ENCODE data around the gene SERPING1.

The SERPING1 gene

DNA sequence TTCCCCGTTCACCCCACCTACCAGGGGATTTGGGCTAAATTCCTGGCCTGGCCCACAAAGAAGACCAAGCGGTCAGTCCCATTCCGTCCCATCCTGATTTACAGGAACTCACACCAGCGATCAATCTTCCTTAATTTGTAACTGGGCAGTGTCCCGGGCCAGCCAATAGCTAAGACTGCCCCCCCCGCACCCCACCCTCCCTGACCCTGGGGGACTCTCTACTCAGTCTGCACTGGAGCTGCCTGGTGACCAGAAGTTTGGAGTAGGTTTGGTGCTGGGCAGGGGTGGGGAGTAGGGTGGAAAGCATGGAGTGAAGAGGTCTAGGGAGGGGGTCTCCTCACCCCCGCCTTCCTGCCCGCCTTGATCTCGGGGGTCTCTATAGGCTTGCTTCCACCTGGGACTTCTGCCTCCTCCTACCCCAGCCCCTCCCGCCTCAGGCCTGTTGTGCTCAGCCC, at the start of gene SERPING1:
SERPING1 (plus strand) TSS at position 225 of the 455 bp plus-strand sequence. CDS start 586 bp downstream, outside the sequence.
- no peak for DNase-seq

DNA sequence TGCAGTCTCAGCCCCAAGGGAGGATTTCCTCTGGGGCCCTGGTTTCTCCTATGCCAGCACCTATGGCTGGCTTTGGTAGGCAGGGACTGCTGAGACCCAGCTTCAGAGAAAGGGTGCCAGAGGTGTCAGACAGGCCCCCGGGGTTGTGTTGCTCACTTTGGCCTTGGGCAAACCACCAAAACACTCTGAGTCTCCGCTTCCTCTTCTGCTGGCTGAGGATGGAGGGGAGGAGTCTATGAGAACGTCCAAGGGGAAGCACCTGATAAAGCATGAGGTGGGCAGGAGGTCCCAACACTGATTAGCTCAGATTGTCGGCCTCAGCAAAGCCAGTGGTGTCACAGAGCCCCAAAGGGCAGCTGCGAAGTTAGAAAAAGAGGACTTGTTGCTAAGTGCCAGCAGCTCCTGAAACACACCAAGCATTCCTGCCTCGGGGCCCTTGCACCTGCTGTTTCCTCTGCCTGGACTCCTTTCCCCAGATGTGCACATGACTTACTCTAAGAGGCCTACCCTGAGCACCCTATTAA, 49.6 kb upstream of the SERPING1 start:
- no peak for DNase-seq

DNA sequence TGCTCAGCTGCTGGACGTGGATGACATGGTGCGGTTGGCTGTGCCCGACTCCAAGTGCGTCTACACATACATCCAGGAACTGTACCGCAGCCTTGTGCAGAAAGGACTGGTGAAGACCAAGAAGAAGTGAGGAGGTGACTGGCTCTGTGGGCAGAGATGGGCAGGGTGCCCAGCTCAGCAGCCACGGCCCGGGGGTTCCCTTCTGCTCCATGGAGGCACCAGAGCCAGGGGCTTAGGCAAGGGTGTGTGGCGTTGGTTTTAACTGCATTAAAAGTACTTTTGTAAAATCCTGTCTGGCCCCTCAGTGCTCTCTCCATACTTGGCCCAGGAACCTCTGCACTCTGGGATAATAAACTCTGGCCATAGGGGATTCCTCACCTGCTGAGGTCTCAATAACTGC, 47.5 kb upstream of the SERPING1 start:
- no peak for DNase-seq

DNA sequence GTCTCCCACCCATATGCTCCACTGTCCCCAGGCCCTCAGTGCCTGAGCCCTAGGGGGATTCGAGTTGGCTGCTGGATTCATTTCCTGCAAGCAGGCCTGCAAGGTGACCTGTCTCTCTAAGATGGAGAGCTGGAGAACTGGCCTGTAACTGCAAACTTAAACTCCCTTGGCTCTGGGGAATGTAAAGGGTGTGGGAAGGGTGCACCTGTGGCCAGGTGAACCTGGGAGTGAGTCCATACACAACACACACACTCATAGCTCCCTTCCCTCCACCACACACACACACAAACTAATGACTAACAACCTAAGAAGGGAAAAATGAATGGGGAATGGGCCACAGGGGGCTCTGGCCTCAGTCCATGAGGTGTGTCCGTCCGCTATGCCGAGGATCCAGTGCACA, 45.5 kb upstream of the SERPING1 start:
- DNase-seq: no peak

DNA sequence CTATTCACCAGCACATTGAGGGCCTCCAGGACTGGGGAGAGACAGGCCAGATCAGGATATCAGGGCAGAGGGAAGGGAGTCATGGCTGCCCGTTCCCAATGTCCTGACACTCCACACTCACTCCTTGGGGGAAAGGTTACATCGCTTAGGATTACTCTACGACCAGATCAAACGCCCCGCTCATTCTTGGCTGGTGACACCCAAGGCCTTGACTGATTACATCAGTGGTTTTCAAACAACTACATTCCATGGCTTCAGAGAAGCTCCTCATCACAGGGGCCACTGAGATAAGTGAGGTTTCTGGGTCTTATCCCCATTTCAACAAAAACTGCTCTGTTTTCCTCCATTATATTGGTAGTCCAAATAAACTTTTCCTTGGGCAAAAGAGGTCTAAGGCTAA, 45.0 kb upstream of the SERPING1 start:
- no peak for DNase-seq

DNA sequence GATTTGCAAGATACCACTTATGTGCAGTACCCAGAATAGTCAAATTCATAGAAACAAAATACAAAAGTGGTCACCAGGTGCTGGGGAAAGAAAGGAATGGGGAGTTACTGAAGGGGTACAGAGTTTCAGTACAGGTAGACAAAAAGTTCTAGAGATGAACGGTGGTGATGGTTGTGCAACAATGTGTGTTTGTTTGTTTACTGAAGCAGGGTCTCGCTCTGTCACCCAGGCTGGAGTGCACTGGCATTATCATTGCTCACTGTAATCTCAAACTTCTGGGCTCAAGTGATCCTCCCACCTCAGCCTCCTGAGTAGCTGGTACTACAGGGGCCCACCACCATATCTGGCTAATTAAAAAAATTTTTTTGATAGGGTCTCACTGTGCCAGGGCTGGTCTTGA, 42.1 kb upstream of the SERPING1 start:
- DNase-seq: no peak

DNA sequence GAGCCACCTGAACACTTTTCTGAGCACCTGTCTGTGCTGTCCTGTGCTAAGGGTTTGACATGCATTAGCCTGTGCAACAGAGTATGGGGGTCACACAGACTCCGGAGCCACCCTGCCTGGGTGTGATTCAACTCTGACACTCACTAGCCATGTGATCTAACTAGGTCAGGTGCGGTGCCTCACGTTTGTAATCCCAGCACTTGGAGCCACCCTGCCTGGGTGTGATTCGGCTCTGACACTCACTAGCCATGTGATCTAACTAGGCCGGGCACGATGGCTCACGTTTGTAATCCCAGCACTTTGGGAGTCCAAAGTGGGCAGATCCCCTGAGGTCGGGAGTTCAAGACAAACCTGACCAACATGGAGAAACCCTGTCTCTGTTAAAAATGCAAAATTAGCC, 41.4 kb upstream of the SERPING1 start:
- DNase-seq: no peak

DNA sequence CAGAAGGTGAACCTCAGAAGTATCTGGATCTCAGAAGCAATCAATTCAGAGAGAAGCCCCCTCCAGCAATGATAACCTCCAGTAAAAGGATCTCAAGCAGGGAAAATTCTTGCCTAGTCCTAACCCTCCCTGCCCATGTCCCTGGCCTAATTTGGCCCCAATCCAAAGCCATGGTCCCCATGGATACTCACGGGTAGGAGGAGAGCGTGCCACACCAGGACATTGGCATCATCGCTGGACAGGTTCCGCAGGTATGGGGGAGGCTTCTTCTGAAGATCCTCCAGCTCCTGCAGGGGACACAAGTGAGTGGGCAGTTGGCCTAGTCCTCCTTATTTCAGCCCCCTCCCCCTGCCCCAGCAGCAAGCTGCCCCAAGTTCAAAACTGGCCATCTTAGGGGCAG, 37.3 kb upstream of the SERPING1 start:
- DNase-seq: peak; percentile 0

DNA sequence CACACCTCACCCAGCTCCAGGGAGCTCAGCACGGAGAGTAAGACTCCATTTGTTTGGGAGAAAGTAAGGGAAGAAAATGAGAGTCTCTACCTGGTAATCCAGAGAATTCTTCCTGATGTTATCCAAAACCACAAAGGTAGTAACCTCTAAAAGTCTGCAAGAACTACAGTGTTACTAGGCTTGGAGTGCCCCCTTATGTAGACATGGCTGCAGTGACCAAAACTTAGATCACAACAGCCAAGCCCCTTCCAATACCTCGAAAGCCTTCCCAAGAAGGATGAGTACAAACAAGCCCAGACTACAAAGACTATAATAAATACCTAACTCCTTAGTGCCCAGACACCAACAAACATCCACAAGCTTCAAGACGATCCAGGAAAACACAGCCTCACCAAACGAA, 34.9 kb upstream of the SERPING1 start:
- no peak for DNase-seq

DNA sequence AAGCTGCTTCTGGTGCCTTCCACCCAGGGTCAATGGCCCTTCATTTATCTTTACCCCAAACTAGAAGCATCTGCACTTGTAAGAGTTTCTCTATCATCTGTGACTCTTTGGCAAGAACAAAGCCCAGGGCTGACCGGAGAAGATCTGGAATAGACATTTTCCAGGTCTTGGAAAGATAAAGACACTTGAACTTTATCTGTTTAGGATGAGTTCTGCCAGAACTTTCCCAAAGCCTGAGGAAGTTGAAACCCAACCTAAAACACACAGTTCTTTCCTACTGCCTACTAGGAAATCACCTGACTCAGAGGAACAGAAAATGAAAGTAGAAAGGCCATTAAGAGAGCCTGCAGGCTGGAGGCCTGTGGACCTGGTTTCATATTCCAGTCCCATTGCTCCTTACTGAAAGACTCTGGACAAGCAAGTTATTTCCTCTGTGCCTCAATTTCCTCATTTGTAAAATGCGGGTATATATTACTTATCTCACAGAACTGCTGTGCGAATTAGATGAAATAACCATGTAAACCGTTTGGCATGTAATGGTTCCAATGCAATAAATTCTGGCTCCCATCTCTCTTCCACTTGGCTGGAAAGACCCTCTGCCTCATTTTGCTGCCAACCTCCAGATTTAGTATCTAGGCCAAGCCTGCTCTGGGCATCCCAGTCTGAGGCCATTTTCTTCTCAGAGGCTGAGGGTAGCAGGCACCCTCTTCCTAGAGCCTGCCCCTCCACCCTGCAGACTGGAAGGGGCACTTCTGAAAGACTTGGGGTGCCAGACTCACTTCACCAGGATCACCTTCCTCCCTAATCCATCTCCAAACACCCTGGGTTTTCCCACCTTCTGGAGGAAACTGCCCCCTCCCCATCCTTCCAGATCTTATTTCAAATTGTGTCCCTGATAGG, 31.2 kb upstream of the SERPING1 start:
- DNase-seq: peak; percentile 50

DNA sequence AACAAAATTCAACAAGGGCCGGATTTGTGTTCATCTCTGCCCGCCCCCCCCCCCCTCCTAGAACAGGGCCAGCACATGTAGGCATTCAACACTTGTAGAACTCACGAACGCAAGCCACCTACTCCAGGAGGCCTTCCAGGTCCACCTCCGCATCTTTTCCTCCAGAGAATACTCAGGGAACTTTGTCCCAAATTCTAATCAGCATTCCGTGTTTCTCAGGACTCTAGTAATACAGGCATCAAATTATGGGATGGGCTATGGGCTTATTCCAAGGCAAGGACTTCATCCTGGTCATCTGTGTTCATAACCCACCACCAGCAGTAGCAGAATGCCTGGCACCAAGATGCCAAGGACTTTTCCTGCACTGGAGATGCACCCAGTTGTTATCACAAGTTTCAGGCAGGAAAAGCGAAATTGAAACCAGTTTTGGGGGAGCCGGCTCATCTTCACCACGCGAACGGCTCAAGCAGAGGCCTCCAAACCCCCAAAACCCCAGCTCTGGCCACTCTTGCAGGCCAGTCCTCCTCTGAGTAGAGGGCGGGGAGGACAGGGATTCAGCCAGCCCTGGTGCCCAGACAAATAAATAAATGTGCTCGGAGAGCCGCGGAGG, 30.5 kb upstream of the SERPING1 start:
- peak; percentile 0 for DNase-seq

DNA sequence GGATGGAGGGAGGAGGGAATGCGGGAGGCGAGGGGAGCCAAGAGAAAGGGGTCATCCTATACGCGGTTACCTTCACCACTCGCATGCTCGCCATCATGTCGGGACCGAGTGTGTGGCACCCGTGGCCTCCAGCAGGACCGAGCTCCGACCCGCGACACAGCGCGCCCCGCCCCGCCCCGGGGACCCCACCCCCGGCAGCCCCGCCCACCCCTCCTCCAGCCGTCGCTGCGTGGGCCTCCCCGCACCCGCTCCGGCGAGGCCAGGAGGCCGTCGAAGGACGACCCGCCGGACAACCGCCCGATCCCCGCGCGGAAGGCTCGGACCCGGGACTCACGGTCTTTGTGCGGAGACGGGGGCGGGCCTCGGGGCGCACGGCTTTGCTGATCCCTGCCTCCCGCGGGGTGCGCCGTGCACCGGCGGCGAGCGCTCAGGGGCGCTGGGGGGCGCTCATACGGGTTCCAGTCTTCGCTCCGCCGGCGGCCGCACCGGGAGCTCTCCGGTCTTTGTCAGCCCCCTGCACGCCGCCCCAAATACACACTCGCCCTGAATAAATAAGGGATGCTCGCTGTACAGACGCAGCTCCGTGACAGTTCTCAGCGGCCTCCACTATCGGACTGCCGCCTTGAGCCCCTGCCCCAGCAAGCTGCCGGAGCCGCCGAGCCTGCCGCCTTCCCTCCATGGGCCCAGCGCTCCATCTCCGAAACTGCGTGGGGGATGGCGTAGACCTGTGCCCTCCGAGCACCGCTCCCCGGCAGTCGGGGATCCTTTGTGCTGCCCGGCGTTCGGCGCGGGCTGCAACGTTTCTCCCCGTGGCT, 29.8 kb upstream of the SERPING1 start, which contains the start of gene UBE2L6:
UBE2L6 (minus strand) TSS at position 158 of the 815 bp plus-strand sequence; CDS start at position 97, 61 bp downstream.
- DNase-seq: peak; percentile 43

DNA sequence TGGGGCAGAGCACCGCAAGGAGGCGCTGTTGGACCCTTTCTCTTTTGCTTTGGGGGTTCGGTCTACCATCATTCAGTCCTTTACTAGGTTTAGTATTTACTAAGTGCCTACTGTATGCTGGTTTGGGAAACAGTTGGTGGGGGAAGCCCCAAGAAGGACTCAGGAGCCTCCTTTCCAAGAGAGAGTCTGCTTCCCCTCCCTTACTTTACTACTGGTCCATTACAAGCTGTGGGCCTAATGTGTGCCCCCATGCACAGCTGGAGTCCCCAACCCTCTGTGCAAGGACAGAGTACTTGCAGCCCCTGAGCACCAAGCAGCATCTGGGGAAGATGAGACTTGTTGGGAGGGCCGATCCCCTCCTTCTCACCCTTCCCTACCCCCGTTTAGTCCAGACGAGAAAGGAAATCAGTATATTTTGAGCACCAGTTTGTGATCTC, 29.1 kb upstream of the SERPING1 start:
- DNase-seq: no peak

DNA sequence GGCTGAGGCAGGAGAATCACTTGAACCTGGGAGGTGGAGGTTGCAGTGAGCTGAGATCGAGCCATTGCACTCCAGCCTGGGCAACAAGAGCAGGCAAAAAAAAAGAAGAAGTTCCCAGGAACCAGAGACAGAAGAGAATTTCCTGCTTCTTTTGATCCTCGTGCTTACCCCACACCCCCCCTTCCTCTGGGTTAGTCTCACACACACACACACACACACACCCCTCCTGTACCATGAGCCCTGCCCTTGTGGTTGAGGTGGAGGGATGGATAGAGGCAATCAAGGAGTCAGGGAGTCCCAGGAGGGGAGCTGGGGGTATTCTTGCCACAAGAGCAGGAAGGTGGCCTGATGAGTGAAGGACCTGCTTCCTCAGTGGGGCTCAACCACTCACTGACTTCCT, 25.9 kb upstream of the SERPING1 start:
- DNase-seq: no peak

DNA sequence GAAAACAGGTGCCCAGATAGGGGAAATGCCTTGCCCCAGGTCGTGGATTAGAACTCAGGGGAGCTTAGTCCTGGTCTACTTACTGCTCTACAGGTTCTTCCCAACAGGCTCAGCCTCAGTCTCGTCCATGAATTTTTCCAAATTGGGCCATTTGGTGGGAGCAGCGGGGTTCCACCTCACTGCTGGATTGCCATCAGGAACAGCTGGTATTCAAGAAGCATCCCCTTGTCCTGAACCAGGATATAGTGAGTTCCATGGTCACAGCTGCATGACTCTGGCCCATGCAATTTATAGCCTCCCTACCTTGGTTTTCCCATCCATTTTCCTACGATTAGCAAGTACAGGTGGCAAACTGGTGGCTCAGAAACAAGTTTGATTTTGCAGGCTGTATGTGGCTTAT, 23.4 kb upstream of the SERPING1 start:
- no peak for DNase-seq

DNA sequence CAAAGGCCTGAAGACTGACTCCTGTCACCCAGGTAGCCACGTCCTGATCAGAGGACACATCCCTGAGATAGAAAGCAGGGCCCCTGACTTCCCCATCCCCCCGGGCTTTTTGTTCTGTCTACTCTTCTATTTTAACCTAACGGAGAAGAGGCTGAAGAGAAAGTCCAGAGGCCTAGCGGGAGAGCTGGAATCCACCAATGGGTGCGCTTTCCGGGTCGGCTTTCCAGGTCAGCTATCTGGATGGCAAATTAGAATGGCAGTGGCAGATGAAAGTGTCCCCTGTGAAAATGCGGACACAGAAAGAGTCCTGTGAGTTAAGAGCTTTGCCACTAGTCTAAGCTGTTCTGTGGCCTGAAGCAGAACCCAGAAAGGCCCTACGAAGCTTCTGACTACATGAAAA, 13.1 kb upstream of the SERPING1 start:
- DNase-seq: no peak

DNA sequence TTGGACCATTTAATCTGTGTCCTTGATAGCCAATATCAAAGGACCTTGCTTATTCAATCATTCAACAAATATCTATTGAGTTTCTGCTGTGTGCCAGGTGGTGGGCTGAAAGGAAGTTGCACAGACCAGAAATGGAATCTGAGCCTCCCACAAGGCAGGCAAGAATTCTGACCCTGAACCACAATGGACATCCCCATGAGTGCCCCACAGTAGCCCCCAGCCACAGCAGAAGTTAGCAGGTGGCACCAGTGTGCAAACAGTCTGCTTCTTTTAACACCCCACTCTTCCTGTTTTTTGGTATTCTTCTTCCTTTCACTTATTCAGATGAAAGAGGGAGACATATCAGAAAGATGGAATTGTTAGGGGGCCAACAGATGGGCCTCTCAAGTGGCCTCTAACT, 12.2 kb upstream of the SERPING1 start:
- no peak for DNase-seq

DNA sequence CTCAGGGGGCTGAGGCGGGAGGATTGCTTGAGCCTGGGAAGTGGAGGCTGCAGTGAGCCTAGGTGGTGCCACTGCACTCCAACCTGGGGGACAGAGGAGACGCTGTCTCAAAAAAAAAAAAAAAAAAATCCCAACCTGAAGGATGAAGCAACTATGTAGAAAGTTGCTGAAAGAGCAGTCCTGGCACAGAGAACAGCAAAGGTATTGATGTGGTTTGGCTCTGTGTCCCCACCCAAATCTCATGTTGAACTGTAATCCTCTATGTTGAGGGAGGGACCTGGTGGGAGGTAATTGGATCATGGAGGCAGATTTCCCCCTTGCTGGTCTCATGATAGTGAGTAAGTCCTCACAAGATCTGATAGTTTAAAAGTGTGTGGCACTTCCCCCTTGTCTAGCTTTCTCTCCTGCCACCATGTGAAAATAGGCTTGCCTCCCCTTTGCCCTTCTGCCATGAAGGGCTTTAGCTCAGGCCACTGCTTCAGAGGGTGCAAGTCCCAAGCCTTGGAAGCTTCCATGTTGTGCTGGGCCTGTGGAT, 10.7 kb upstream of the SERPING1 start:
- DNase-seq: no peak

DNA sequence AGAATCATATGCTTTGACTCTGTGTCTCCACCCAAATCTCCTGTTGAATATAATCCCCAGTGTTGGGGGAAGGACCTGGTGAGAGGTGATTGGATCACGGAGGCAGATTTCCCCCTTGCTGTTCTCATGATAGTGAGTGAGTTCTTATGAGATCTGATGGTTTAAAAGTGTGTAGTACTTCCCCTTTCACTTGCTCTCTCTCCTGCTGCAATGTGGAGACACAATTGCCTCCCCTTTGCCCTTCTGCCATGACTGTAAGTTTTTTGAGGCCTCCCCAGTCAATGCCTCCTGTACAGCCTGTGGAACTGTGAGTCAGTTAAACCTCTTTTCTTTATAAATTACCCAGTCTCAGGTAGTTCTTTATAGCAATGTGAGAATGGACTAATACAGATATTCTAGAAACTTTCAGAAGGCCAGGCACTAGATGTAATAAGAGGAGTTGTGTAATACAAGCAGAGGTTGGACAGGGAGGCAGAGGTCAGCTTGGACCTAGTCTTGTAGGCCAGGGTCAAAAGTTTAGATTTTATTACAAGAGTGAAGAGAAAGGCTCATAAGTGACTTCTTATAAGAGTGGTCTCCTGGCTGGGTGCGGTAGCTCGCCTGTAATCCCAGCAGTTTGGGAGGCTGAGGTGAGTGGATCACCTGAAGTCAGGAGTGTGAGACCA, 9.3 kb upstream of the SERPING1 start:
- no peak for DNase-seq

DNA sequence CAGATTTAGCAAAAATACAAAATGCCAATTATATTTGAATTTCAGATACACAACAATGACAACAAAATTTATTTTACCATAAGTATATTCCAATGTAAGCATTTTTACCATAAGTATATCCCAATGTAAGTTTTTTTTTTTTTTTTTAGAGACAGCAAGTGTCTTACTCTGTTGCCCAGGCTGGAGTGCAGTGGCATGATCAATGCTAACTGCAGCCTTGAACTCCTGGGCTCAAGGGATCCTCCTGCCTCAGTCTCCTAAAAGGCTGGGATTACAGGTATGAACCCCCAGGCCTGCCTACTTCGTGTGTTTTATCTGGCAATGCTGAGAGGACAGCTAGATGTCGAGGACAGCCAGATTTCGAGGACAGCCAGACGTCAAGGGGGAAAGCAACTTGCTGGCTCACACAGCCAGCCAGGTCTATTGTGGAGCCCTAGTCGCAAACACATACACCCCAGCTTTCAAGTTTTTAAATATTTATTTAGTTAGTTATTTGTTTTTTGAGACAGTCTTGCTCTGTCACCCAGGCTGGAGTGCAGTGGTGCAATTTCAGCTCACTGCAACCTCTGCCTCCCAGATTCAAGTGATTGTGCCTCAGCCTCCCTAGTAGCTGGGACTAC, 1.1 kb upstream of the SERPING1 start:
- DNase-seq: no peak
